Measurements from ENCODE around the gene SRRM3. TPM values are rescaled to one million over a fixed set of nuclear protein-coding genes. Genes with fewer than 3 reads are reported as not detected.
"Not testable (repeated sequence)": the region's sequence is repeated elsewhere in the genome, so short reads cannot be mapped to it uniquely, and the experiment has no call there.

Gene SRRM3
- total RNA-seq, 2 experiments from 2014 or later, result not detected

- TF ChIP-seq EZH2phosphoT487 (IDR thresholded peaks at IDR 0.05; ENCODE audit: borderline replicate concordance, low read depth, low read length) (no peak), CTCF (conservative IDR thresholded peaks at IDR 0.05; ENCODE audit: low read length) (no peak)
- POLR2A ChIA-PET, result interaction anchor here (0.6 kb wide), 1 partner anchor 33 kb away, joined by 3 read pairs; no protein-coding TSS in a partner anchor
- H2AFZ ChIP-seq (ENCODE audit: low read length), result no peak overlapping the region
Measured at GRCh38 chr7:76155938-76156337, 45.8 kb upstream of the SRRM3 start.

GRCh38 chr7:76156992-76157685 is 44.6 kb upstream of the SRRM3 start:
- POLR2A ChIA-PET, result interaction anchor here (0.6 kb wide), 1 partner anchor 15 kb away, joined by 6 read pairs; no protein-coding TSS in a partner anchor
- CTCF ChIA-PET (ENCODE audit: unreplicated experiment); H3K4me3 ChIP-seq (ENCODE audit: low read depth, low read length, poor library complexity, severe bottlenecking): not testable (repeated sequence)

More at GRCh38 chr7:76155938-76156337, 45.8 kb upstream of the SRRM3 start:
- Histone ChIP-seq H3K9me3 (ENCODE audit: low read length) (no peaks in the 10 kb centered on the region), H3K4me2 (ENCODE audit: low read length) (no peak overlapping the region), H4K20me1 (ENCODE audit: insufficient read depth, low read length) (no peaks in the 10 kb centered on the region), H3K4me1 (ENCODE audit: insufficient read depth, low read length, poor library complexity, severe bottlenecking) (no peaks in the 10 kb centered on the region), H3K9me2 (ENCODE audit: insufficient read depth, low read length) (no peaks in the 10 kb centered on the region), H3K4me3 (ENCODE audit: low read depth, low read length, poor library complexity, severe bottlenecking) (no peak overlapping the region), H3K36me3 (ENCODE audit: insufficient read depth, low read length) (no peaks in the 10 kb centered on the region), H3K79me2 (ENCODE audit: insufficient read depth, low read depth, low read length) (no peaks in the 10 kb centered on the region), H3K27ac (ENCODE audit: low read depth, low read length, poor library complexity, severe bottlenecking) (no peak overlapping the region)
- CTCF ChIA-PET (ENCODE audit: unreplicated experiment), result interaction anchor here (0.6 kb wide), 1 partner anchor 380 kb away, joined by 3 read pairs; no protein-coding TSS in a partner anchor
- DNase-seq (ENCODE audit: low spot score), result no peak
- intact Hi-C loops (cut with micrococcal nuclease; ENCODE audit: unreplicated experiment), result no loop called here
- no TSS peak for BruUV-seq (replicated peaks)

GRCh38 chr7:76158416-76158815 is 43.3 kb upstream of the SRRM3 start:
- H4K20me1 ChIP-seq (ENCODE audit: insufficient read depth, low read length); DNase-seq (ENCODE audit: low spot score); H3K4me1 ChIP-seq (ENCODE audit: insufficient read depth, low read length, poor library complexity, severe bottlenecking); H3K79me2 ChIP-seq (ENCODE audit: insufficient read depth, low read depth, low read length); H2AFZ ChIP-seq (ENCODE audit: low read length); POLR2A ChIA-PET; H3K36me3 ChIP-seq (ENCODE audit: insufficient read depth, low read length); H3K9me2 ChIP-seq (ENCODE audit: insufficient read depth, low read length); H3K27ac ChIP-seq (ENCODE audit: low read depth, low read length, poor library complexity, severe bottlenecking); CTCF ChIA-PET (ENCODE audit: unreplicated experiment); H3K9me3 ChIP-seq (ENCODE audit: low read length); H3K4me2 ChIP-seq (ENCODE audit: low read length); H3K4me3 ChIP-seq (ENCODE audit: low read depth, low read length, poor library complexity, severe bottlenecking); BruUV-seq (replicated peaks); intact Hi-C loops (cut with micrococcal nuclease; ENCODE audit: unreplicated experiment): not testable (repeated sequence)

More at GRCh38 chr7:76156992-76157685, 44.6 kb upstream of the SRRM3 start:
- H4K20me1 ChIP-seq (ENCODE audit: insufficient read depth, low read length); H2AFZ ChIP-seq (ENCODE audit: low read length); H3K36me3 ChIP-seq (ENCODE audit: insufficient read depth, low read length); BruUV-seq (replicated peaks); H3K4me1 ChIP-seq (ENCODE audit: insufficient read depth, low read length, poor library complexity, severe bottlenecking); DNase-seq (ENCODE audit: low spot score); H3K27ac ChIP-seq (ENCODE audit: low read depth, low read length, poor library complexity, severe bottlenecking); H3K79me2 ChIP-seq (ENCODE audit: insufficient read depth, low read depth, low read length); H3K9me2 ChIP-seq (ENCODE audit: insufficient read depth, low read length); intact Hi-C loops (cut with micrococcal nuclease; ENCODE audit: unreplicated experiment); H3K4me2 ChIP-seq (ENCODE audit: low read length); H3K9me3 ChIP-seq (ENCODE audit: low read length): not testable (repeated sequence)

GRCh38 chr7:76162416-76163170 is 39.1 kb upstream of the SRRM3 start:
- H3K27ac ChIP-seq (ENCODE audit: low read depth, low read length, poor library complexity, severe bottlenecking); H3K9me3 ChIP-seq (ENCODE audit: low read length); intact Hi-C loops (cut with micrococcal nuclease; ENCODE audit: unreplicated experiment); CTCF ChIA-PET (ENCODE audit: unreplicated experiment); H3K4me3 ChIP-seq (ENCODE audit: low read depth, low read length, poor library complexity, severe bottlenecking); H3K4me2 ChIP-seq (ENCODE audit: low read length); H3K79me2 ChIP-seq (ENCODE audit: insufficient read depth, low read depth, low read length); POLR2A ChIA-PET; DNase-seq (ENCODE audit: low spot score); H3K36me3 ChIP-seq (ENCODE audit: insufficient read depth, low read length); H3K4me1 ChIP-seq (ENCODE audit: insufficient read depth, low read length, poor library complexity, severe bottlenecking); H3K9me2 ChIP-seq (ENCODE audit: insufficient read depth, low read length); H4K20me1 ChIP-seq (ENCODE audit: insufficient read depth, low read length); BruUV-seq (replicated peaks); H2AFZ ChIP-seq (ENCODE audit: low read length): not testable (repeated sequence)

- H3K9me2 ChIP-seq (ENCODE audit: insufficient read depth, low read length); H2AFZ ChIP-seq (ENCODE audit: low read length); POLR2A ChIA-PET; DNase-seq (ENCODE audit: low spot score); H3K9me3 ChIP-seq (ENCODE audit: low read length); H3K4me2 ChIP-seq (ENCODE audit: low read length); H3K4me1 ChIP-seq (ENCODE audit: insufficient read depth, low read length, poor library complexity, severe bottlenecking); H3K36me3 ChIP-seq (ENCODE audit: insufficient read depth, low read length); H3K4me3 ChIP-seq (ENCODE audit: low read depth, low read length, poor library complexity, severe bottlenecking); H3K79me2 ChIP-seq (ENCODE audit: insufficient read depth, low read depth, low read length); intact Hi-C loops (cut with micrococcal nuclease; ENCODE audit: unreplicated experiment); H4K20me1 ChIP-seq (ENCODE audit: insufficient read depth, low read length); H3K27ac ChIP-seq (ENCODE audit: low read depth, low read length, poor library complexity, severe bottlenecking); BruUV-seq (replicated peaks): not testable (repeated sequence)
- CTCF ChIA-PET (ENCODE audit: unreplicated experiment), result interaction anchor here (0.5 kb wide), 1 partner anchor 99 kb away, joined by 3 read pairs; no protein-coding TSS in a partner anchor
Measured at GRCh38 chr7:76163812-76164211, 37.9 kb upstream of the SRRM3 start.
